GM18873 (cell line): ENCODE results near the gene APBA2.

ENCODE experiments used
- ATAC-seq: cut with Tn5 transposase; IDR thresholded peaks from one replicate; pipeline ENCODE4 v1.9.1; 2021; ENCODE audit warnings: mild to moderate bottlenecking, moderate library complexity, moderate number of reproducible peaks; ENCODE audit not compliant: unreplicated experiment, low FRiP score

The APBA2 gene

DNA sequence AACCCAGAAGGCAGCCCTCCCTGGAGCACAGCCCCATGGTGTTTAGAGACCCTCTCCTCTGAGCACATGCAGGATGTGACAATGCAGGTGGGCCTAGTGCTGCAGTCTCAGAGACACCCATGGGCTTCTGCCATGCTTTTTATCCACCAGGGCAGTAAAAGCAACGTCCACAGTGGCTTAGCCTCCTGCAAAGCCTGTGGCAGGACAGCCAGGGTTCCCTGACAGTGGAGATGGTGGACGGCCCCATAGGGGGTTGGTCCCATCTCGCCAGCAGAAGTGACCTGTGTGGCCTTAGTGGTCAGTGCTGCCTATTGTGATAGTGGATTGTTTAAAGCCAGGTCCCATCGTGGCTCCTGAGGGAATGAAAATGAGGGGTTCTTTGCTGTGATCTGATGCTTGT, 46.6 kb downstream of the APBA2 start:
- ATAC-seq, result no peak

DNA sequence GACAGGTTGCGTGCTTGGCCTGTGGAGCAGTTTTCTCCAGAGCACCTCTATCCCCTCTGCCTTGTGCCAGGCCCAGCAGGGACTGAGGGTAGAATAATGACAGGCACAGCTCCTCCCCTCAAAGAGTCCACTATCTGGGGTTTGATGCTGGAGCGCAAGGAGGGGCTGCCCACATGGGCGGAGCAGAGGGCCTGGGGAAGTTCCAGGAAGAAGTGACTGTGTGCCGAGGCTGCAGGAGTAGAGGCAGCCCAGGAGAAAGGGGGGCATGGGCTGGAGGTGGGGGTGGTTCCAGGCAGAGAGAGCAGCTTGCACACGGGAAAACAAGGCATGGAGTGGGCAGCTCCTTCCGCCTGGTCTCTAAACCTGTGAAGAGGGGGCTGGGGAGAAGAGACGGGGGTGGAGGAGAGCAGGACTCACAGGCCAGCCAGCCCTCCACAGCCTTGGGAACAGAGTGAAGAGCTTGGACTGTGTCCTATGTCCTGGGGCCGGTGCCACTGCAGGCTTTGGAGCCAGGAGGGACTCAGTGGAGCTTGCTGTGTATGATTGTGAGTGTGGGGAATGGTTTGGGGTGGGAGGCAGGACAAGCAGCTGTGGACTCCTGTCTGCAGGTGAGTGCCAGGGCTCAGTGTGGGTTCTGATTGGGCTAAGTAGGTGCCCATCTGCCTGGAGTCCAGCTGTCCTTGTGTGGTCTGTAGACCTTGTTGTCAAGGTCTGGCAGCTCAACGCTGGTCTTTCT, 48.1 kb downstream of the APBA2 start:
- ATAC-seq, result no peak

DNA sequence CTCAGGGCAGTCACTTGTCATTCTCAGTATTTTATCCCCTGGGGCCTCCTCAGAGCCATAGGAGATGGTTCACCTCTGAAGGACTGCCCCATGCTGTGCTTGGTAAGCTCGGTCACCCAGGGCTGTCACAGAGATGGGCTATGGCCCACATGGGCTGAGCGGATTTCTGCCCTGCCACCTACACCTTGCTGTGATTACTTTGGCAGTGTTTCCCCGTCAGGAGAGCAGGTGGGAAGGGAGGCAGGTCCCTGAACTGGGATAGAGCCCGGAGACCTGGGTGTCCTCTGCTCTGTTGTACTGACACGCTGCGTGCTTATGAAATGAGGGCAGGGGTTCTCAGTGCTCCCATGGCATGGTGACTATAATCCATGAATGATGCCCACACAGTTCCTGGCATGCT, 48.9 kb downstream of the APBA2 start:
- no peak for ATAC-seq

DNA sequence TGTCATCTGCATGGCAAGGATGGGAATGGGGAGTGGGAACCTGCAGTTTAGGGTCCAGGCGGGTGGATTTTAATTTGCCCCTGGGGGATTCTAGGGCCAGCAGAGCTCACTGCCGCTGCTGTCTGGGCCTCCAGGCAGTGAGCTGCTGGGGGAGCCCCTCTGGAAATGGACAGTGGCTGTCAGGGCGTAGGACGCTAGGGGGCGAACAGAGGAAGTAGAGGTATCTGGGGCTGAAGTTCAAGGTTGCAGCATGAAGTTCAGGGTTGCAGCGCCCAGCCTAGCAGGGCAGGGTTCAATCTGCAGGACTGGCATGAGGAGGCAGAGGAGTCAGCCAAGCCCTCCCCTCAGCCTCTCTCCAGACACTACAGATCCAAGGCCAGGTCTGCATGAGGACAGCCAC, 49.5 kb downstream of the APBA2 start:
- ATAC-seq, result no peak

DNA sequence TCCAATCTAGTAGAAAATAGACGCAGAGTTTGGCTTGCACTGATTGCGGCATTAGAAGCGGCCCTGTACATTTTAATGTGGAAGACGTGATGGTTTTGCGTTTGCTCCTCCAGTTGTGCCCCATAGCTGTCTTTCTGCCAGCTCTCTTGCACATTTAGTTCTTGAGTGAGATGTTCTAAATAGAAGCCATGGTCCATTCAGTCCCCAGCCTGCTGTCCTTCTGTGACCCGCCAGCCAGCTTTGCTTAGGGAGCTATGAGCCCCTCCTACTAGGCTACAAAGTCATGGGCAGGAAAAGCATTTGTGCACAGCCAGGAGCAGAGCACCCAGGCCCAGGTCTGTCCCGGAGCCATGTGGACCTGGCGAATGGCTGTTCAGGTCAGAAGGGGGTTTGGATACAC, 50.3 kb downstream of the APBA2 start:
- no peak for ATAC-seq

DNA sequence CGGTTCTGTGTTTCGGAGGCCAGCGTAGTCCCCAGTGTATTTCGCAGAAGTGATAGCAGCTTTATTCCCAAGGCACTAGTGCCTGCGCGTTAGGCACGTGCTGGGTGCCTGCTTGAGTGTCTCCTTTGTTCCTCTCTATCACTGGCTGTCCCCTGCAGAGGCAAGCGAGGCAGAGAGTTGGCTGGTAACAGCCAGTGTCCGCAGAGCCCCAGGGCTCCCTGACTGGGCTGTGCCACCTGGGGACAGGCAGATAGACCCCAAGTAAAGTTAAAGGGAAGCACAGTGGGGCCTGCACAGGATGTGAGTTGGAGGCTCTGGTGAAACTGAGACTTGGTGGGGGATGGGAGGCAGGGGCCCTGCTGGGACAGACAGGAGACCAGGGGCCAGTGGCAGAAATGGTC, 50.7 kb downstream of the APBA2 start:
- no peak for ATAC-seq

DNA sequence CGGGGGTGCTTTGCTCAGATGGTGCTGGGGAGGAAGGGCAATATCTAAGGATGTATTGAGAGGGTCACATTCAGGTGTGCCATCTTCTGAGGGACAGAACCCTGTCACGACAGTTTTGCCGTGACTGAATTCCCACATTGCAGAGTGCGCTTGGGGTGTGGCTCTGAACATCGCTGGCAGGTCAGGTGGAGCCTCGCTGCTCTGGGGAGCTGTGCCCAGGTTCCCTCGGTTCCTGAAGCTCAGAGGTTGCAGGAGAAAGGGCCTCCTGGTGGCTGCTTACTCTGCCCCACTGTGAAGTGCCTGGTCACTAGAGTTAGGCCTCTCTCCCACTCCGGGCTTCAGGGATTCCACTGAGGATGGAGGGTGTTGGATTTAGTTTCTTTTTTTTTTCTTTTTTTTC, 51.5 kb downstream of the APBA2 start:
- ATAC-seq, result no peak

DNA sequence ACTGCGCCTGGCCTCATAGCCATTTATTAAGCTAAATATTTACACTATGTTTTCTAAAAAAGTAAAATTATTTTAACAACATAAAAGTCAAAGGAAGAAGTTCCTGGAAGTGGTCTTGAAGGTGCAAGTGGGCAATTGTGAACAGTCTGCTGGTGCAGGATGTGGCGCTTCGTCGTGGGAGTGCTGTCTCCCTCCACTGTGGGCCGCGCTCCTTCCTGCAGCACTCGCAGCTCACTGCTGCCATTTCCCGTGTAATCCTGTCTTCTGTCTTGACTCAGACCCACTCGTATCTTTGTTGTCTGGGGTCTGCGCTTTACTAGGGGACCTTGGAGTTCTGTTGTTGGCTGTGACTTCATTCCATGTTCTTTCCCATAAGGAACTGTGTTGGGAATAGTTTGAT, 56.3 kb downstream of the APBA2 start:
- ATAC-seq, result no peak

DNA sequence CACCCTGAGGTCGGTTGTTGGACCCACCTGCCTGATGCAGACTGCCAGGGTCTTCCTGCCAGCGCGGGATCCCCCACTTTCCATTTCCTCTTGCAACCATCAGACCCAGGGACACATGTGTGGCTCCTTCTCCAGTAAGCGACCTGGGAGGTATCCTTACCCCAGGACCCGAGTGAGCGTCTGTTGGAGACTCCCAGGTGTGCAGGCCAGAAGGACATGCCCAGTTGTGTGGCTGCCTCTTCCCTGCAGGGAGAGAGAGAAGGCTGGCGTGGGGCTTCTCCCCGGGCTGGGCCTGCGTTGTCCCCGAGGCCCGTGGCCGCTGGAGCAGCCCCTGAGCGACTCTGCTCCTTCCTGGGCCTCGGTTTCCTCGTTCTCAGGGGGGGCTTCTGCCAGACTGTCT, 56.8 kb downstream of the APBA2 start:
- ATAC-seq, result no peak

DNA sequence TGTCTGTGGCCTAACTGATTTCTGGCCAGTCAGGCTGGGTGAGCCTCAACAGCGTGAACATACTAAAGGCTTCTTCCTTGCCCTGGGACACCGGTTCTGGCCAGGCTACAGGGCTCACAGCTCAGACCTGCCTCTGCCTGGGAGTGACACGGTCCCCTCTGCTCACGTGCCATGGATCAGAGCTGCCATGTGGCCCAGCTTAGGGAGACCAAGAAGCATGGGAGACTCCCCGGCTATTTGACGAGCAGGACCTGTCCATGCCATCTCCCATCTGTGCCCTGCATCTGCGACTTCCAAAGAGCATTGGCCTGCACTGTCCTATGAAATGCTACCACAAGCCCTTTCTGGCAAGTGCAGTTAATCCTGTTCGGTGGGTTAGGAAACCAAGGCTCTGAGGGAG, 57.4 kb downstream of the APBA2 start:
- no peak for ATAC-seq

DNA sequence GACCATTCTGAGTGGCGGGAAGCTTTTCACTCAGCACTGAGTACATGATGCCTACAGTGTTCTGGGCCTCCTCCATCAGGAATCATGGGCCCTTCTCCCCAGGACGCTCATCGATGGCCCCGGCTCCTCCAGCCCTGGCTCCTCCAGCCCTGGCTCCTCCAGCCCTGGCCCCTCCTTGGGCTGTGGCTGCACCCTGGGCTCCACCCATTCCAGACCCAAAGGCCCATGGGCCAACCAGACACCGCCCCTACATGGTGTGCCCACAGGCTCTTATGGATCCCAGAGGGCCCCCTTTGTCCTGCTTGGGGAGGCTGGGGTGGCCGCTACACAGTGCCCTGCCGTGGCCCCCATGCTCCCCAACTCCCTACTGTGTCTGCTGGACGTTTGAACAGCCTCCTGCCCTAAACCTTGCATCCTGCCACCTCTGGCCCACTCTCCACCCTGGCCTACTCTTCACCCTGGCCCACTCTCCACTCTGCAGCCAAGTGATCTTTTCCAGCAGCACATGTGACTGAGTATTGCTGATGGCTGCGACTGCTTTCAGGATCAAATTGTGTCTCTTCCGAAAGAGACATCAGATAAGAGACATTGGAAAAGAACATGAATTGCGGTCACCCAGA, 57.9 kb downstream of the APBA2 start:
- ATAC-seq, result no peak

DNA sequence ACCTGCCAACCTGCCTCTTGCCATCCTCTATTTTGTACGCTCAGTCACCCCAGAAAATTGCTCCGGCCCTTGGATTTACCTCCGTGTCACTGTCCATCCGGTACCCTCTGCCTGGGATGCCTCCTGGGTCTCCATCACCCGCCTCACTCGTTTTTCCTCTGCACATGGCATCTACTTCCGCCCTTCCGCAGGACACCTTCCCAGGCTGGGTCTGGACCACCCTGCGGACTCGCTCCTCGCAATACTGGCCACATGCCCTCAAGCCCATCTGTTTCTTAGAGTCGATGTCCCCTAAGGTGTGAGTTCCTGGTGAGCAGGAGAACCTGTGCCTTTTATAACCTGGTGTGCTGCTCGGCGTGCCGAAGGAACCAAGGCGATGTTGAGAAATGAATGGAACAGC, 58.5 kb downstream of the APBA2 start:
- no peak for ATAC-seq

DNA sequence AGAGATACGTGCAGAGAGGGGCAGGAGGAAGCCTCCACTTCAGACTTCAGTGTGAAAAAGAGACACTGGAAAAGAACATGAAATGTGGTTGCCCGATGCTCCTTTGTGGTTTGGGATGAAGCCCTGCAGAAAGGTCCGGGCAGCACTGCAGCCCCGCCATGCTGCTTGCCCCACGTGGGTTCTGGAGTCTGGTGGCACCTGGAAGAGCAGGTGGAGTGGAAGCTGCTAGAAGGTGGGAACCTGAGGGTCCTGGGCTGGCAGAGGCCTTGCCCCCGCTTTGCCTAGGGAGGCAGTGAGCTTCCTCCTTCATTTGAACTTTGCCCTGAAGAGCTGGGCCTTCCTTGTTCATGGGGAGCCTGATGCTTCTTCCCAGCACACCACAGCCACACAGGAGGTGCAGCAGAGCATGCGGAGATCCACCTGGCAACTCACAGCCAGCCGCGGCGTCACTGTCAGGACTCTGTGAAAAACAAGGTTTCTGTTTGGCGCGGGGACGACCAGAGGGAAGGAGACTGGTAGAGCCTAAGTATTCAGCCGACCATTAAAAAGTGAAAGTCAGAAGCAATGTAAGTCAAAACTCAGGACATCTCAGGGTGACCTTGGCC, 59.0 kb downstream of the APBA2 start:
- ATAC-seq, result no peak

DNA sequence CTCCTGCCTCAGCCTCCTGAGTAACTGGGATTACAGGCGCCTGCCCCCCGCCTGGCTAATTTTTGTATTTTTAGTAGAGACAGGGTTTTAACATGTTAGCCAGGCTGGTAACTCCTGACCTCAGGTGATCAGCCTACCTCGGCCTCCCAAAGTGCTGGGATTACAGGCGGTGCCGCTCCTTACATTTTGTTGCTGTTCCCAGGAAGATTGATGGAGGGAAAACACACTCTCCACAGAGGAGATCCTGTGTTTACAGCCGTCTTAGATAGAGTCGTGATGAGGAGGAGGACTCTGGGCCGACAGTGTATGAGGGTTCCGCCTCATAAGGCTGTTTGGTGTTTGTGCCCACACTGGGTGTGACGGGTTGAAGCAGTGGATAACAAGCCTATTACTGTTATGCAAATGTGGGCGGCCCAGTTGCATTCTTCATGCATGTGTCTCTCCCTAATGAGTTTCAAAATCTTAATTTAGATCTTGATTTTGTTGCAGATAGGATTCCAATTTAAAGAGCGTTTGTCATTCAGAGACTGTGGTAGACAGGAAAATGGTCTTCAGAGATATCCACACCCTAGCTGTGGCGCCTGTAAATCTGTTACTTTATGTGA, 60.0 kb downstream of the APBA2 start:
- ATAC-seq, result no peak

DNA sequence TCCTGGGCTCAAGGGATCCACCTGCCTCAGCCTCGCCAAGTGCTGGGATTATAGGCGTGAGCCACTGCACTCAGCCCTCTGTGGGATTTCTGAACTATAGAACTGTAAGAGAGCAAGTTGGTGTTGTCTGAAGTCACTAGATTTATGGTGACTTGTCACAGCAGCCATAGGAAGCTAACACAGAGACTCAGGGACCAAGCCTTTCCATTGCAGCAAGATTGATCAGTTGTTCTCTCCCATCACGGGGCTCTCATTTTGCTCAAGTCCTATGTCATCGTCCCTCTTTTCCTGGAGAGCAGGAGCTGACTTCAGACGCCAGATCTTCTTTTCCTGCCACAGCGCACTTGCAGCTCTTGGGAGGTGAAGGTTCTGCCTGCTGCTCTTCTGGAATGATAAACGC, 61.0 kb downstream of the APBA2 start:
- ATAC-seq, result no peak

DNA sequence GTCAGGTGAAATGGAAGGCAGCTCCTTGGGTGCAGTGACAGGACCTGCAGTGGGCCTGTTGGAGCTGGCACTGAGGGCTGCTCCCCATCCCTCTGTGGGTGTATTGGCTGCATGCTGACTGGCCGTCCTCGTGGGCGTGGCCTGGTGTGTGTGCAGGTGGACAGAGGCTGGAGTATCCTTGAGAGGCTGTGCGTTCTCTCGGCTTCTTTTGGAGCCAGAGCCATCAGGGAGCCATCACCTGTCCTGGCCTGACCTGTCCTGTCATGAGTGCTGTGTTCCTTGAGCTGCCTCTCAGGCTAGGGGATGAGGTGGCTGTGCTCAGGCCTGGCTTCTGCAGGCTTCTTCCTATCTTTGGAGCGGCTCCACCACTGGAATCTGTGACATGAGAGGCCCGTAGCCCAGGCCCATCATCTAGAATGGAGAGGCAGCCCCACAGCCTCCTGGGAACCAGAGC, 61.5 kb downstream of the APBA2 start:
- no peak for ATAC-seq

DNA sequence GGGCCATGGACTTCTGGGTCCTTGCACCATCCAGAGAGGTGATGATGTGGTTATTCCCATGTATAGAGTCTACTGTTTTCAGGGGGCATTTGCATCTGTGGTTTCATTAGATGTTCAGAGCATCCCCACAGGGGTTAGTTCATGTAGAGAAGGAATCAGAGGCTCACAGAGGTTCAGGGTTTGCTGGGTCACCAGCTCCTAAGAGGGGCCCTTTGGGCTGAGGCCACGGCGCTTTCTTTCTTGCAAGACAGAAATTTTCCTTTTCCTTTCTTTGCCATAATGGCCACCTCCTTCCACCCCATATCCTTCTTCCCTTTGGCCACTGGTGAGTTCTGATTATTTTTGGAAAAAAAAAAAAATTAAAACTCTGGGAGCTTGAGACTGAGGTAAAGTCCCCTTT, 62.3 kb downstream of the APBA2 start:
- no peak for ATAC-seq

DNA sequence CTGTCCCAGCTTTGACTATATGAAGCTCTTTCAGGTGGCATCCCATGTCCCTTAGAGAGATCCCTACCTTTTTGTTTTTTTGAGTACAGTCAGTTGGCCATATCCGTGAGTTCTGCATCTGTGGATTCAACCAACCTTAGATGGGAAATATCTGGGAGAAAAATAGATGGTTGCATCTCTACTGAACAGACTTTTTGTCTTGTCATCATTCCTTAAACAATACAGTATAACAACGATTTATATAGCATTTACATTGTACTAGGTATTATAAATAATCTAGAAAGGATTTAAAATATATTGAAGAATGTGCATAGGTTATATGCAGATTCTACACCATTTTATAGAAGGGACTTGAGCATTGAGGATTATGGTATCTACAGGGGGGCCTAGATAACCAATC, 65.1 kb downstream of the APBA2 start:
- ATAC-seq, result no peak

DNA sequence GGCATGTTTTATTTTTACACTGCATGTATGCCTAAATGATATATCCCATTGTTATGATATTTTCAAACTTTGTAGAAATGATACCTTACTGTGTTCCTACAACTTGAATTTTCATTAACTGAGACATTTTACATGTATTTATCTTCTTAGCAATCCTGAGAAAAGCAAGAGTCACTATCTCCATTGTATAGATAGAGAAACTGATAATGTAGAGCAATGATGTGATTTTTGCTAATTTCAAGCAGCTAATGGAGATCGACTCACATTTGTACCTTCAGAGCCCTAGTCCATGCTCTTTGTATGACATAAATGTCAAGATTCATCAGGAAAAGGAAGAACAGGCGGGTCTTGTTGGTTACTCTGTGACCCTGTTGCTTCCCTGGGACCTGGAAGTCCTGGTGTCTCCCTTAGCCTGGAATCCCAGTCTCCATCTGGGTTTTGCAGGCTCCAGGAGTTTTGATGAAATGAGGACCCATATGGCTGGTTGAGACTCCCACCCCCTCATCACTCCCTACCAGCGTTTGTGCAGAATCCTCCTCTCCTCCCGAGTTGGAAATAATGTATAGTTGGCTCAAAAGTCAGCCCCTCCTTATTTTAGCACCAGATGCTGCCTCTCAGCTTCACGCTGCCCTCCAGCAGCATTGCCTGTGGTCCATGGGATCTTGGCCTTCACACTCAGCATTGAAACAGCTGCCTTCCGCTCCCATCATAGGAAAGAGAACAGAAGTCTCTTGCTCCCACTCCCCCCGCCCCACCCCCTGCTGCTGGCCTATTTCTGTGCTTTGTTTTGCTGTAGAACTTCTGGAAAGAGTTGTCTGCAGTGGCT, 67.1 kb downstream of the APBA2 start:
- ATAC-seq, result no peak

DNA sequence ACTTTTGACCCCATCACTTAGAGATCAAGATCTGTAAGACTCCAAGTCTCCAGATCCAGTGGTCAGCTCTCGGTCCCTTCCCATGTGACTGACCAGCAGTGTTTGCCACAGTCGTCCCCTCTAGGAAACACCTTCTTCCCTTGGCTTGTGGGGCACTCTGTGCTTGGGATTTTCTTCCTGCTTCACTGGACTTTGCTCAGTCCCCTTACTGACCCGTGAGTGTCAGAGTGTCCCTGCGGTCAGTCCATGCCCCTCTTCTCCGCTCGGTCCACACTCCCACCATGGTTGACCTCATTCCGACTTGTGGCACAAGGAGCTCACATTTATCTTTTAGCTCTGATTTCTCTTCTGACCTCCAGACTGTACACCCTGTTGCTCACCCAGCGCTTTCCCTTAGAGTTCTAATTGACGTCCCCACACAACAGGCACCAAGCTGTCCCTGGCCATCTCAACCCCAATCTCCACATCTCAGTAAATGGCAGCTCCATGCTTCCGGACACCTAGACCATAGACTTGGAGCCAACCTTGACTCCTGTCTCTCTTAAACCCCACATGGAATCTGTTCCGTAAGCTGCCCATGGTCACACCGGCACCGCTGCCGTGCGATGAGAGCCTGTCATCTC, 67.9 kb downstream of the APBA2 start:
- no peak for ATAC-seq
